Fibroblast of pulmonary artery (primary cell): ENCODE results near the gene TAS2R5.
"Not testable (repeated sequence)": the region's sequence is repeated elsewhere in the genome, so short reads cannot be mapped to it uniquely, and the experiment has no call there.

Experiments used
- DNase-seq: peaks from one replicate; pipeline ENCODE4 v3.0.0-alpha.2; 2010; ENCODE audit warnings: low read depth
- H3K4me3 ChIP-seq: replicated peaks from 2 replicates; pipeline ENCODE4 v1.5.1; 2011; ENCODE audit warnings: low read depth, mild to moderate bottlenecking, control low read depth, low read length, moderate library complexity
- CTCF ChIP-seq: IDR thresholded peaks from 2 replicates; pipeline ENCODE4 v1.5.1; 2011; ENCODE audit warnings: mild to moderate bottlenecking, control low read depth, low read length, inconsistent platforms; ENCODE audit errors: missing control alignments

Gene TAS2R5

GRCh38 chr7:141789917-141790316 is at the start of gene TAS2R5:
Gene TAS2R5, plus strand, starts transcription at chr7:141790217. Its CDS starts 145 bp downstream, at chr7:141790362.
- H3K4me3 ChIP-seq, result no peak within 1 kb of the TSS
- DNase-seq, result no peak
- TF ChIP-seq CTCF, result no peak

GRCh38 chr7:141742229-141742628 is 47.8 kb upstream of the TAS2R5 start:
- no peak for DNase-seq
- TF ChIP-seq CTCF, result no peak
- no peak overlapping the region for H3K4me3 ChIP-seq

- H3K4me3 ChIP-seq, result no peak overlapping the region
- TF ChIP-seq CTCF, result no peak
- no peak for DNase-seq
Observed at GRCh38 chr7:141744131-141744530, 45.9 kb upstream of the TAS2R5 start.

GRCh38 chr7:141748396-141748795 is 41.6 kb upstream of the TAS2R5 start:
- DNase-seq, result peak; percentile 10
- no peak for TF ChIP-seq CTCF
- no peak overlapping the region for H3K4me3 ChIP-seq

- not testable (repeated sequence) for H3K4me3 ChIP-seq
- peak; percentile 6 for DNase-seq
Observed at GRCh38 chr7:141751904-141752303, 38.1 kb upstream of the TAS2R5 start.

GRCh38 chr7:141752634-141753033 is 37.4 kb upstream of the TAS2R5 start:
- DNase-seq, result peak; percentile 3
- peak; percentile 26 for TF ChIP-seq CTCF
- H3K4me3 ChIP-seq, result no peak overlapping the region

- DNase-seq, result peak; percentile 30
- H3K4me3 ChIP-seq, result no peak overlapping the region
- TF ChIP-seq CTCF, result peak; percentile 44
Observed at GRCh38 chr7:141754939-141755338, 35.1 kb upstream of the TAS2R5 start.
